Loucy (cell line): ENCODE measurements around the gene PLEKHG7.

ENCODE experiments used
- EZH2phosphoT487 ChIP-seq: fragments of 200-600 bp; IDR thresholded peaks from 2 replicates; pipeline ENCODE4 v1.6.1; 2018; ENCODE audit warnings: antibody characterized with exemption, mild to moderate bottlenecking, moderate library complexity, borderline replicate concordance
- TF ChIP-seq, protein P1 (sequence below): fragments of 200-600 bp; sonication (generic); conservative IDR thresholded peaks from 2 replicates; pipeline ENCODE4 v1.5.1; 2014; ENCODE audit warnings: mild to moderate bottlenecking, antibody characterized with exemption, low read length

DNA sequence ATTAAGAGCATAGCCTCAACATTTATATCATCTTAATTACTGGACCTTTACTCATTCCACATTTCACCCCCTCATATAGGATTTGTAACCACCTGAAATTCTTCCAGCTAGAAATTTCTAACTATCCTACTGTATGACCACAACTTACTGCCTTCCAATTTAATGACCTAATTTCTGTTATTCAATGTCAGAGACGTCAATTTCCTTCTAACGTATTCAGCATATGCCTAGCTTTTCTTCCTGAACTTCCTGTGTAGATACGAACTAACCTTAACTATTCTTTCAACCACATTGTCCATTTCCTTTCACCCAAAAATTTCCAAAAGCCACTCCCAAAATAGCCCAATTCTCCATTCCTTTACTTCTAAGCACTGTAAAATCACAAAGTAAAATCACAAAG lies 118.4 kb downstream of the PLEKHG7 start:
- TF ChIP-seq, protein P1, sequence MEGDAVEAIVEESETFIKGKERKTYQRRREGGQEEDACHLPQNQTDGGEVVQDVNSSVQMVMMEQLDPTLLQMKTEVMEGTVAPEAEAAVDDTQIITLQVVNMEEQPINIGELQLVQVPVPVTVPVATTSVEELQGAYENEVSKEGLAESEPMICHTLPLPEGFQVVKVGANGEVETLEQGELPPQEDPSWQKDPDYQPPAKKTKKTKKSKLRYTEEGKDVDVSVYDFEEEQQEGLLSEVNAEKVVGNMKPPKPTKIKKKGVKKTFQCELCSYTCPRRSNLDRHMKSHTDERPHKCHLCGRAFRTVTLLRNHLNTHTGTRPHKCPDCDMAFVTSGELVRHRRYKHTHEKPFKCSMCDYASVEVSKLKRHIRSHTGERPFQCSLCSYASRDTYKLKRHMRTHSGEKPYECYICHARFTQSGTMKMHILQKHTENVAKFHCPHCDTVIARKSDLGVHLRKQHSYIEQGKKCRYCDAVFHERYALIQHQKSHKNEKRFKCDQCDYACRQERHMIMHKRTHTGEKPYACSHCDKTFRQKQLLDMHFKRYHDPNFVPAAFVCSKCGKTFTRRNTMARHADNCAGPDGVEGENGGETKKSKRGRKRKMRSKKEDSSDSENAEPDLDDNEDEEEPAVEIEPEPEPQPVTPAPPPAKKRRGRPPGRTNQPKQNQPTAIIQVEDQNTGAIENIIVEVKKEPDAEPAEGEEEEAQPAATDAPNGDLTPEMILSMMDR, result no peak
- TF ChIP-seq EZH2phosphoT487, result no peak
